Cerebellar cortex (tissue), 1 donor: ENCODE data around the gene MITF.
"Not testable (repeated sequence)": the region's sequence is repeated elsewhere in the genome, so short reads cannot be mapped to it uniquely, and the experiment has no call there.

Experiments used
- DNase-seq: peaks from one replicate; pipeline ENCODE4 v3.0.0-alpha.2; 2015; ENCODE audit warnings: low spot score

Gene MITF

DNA sequence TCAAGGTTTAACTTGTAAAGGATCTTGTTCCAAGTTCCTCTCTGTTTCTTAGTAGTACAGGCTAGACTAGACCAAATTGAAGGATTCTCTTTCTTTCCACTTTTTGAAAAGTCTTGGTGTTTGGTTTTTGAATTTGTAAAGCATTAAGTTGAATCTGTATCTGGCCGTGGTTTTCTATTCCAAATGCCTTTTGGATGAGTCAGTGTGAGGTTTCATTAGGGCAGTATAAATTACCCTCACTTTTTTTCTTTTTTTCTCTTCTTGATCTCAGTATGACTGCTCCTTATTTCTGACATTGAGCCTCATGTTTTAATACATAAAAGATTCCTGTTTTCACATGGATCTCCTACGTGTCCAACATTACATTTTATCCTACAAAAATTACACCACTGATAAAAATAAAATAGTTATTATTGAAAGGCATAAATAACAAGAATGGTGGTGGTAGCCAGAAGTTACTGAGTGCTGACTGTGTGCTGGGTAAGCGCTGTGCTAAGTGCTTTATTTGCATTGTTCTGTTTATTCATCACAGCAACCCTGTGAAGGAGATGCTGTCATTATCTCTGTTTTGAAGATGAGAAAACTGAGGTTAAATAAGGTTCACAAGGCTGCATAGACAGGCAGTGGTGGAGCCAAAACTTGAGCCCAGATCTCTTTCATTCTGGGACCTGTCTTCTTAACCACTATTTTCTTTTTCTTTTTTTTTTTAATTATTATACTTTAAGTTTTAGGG, 48.3 kb downstream of the MITF start:
- DNase-seq = no peak

DNA sequence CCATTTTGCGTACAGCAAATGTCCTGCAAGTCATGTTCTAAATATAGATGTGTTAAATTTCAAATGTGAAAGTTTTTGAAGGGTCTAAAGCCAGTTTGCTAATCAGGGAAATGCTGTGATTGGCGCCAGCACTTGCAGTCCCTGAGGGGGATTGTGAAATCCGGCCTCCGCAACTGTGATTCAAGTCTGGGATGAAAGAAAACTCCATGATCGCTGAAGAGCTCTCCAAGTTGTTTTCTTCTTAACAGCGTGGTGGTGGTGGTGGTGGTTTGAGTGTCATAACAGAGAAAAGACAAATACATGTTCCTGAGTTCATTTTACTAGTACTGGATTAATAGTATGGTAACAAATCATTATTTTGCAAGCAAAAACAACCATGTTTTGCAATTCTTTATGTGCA, 51.8 kb downstream of the MITF start:
- peak; percentile 47 for DNase-seq

DNA sequence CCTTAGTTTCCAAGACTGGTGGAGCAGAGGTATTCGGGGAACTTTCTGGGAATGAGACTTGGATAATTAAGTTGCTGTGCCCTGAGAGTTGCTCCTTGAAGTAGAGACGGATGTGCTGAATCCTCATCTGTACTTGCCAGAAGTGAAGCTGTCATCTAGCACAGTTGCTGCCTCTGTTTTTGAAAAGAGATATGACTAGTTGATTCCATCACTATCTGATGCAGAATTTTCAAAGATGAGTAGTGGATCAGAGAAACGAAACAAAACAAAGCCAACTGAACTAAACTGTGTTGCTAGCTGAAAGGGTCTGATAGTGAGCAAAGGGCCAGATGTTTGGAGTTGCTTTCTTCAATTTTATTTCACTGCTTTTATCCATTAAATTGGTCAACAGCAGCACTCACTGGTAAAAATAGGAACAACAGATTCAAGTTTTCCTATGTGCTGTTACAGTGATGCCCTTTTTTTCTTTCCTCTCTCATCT, 52.7 kb downstream of the MITF start:
- peak; percentile 60 for DNase-seq

DNA sequence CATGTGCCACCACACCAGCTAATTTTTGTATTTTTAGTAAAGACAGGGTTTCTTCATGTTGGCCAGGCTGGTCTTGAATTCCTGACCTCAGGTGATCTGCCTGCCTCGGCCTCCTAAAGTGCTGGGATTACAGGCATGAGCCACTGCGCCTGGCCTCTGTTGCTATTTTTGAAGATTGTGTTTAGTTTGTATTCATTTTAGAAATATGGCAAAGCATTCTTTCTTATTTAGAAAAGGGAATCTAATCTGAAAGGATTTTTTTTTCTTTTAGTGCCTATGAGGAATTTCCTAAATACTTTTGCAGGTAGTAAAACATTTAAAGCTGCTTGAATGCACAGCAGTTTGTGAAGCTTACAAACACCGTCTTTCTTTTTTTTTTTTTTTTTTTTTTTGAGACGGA, 56.9 kb downstream of the MITF start:
- DNase-seq = not testable (repeated sequence)

DNA sequence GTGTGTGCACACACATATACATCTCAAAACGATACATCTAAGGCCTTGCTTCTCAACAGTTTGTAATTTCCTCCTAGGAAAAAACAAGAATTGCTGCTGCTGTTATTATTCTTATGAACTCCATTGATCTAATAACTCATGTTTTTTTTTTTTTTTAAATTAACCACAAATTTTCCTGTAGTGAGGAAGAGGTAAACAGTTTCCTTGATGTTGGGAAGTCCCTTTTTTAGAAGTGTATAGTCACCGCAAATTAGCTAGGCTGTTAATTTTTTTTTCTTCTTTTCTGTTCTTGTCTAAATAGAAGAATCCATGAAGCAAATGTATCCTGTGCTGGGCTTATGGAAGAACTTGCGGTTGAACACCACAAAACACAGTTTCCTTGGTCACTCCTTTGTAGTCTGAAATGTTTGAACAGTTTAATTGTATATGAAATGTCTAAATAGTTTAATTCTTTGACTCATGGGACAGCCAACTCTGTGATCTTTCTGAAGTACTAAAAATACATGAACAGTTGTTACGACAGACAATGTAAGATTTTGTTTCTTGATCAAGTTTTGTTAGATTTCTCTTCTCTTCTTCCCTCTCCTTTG, 64.5 kb downstream of the MITF start:
- DNase-seq = no peak

DNA sequence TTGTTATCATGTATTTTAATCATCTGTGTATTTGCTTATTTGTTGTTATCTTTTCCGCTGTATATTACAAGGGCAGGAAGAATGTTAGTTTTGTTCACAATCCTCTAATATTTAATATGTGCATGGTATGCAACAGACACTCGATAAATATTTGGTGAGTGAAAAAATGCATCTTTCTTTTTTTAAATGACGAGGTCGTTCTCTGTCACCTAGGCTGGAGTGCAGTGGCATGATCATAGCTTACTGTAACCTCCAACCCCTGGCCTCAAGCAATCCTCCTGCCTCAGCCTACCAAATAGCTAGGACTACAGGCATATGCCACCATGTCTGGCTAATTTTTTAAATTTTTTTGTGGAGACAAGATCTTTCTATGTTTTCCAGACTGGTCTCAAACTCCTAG, 66.2 kb downstream of the MITF start:
- DNase-seq = no peak

DNA sequence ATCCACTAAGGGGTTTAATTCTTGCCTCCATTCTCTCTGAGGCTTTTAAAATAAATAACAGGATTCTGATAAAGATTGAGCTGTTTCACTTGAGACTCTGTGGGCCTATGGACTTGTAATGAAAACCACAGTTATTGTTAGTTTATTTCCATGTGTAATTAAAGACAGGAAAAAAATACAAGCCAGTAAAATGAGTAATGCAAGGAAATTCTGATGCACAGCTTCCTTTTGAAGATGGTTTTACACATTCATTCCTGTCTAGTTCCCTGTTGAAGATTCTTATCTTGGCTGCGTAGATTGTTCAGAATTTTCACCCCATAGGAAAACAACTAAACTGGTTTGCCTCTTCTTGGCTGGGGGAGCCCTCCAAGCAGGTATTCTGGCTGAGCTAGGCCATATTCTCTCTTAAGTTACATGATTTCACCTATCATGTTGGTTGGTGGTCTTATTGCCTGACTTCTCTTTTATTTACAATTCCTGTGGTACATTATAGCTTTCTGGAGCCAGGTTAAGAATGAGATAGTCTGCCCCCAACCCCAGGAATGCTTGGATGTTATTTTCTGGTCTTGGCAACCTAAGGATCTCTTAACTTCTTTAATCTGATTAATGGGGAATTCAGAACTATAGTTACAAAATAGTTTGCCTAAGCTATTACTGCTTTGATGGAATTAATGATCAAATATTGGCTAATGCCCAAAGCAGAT, 67.6 kb downstream of the MITF start:
- DNase-seq = no peak

DNA sequence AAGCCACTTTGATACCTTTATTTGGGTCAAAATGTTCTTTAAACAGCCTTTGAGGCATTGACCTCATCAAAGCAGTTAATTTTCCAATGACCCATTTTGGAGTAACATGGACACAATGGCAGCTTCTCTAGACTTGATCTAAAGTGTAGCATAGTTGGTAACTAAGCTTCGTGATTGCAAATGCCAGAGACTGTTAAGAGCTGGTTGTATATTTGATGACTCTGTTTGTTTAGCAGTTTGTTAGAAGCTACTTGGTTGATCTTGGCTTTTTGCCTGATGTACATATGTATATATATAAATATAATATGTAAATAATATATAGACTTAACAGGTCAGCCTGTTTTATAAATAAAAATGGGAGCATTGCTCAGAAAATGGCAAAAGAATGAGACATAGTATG, 68.4 kb downstream of the MITF start:
- no peak for DNase-seq

DNA sequence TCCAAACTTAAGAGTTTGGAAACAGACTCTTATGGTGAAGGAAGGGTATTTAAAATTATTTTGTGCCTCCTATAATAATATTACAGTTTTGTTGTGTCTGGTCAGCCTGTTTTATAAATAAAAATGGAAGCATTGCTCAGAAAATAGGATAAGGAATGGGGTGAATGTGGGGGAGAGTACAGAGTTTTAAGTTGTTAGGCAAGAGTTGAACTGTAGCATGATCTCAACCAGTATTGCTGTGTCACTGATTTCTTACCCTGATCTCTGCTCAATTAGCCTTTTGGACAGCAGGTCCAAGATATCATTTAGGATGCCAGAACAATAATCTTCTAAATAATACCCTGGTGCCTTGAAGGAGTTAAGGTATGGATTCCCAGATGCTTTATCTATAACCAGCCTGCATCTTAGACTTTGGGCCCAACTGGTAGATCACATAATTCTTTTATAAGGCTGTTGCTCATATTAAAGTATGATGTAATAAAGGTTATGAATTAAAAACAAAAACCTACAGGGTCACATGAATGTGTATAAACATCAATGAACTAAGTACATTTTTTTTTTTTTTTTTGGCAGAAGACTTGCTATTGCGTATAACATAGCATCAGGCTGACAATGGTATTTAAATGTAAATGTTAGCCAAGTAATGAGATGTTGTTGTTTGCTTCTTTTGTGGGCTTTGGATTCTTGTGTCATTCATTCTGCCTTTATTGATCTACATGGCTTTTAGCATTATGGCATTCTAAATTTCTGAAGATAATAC, 70.0 kb downstream of the MITF start:
- DNase-seq = no peak

DNA sequence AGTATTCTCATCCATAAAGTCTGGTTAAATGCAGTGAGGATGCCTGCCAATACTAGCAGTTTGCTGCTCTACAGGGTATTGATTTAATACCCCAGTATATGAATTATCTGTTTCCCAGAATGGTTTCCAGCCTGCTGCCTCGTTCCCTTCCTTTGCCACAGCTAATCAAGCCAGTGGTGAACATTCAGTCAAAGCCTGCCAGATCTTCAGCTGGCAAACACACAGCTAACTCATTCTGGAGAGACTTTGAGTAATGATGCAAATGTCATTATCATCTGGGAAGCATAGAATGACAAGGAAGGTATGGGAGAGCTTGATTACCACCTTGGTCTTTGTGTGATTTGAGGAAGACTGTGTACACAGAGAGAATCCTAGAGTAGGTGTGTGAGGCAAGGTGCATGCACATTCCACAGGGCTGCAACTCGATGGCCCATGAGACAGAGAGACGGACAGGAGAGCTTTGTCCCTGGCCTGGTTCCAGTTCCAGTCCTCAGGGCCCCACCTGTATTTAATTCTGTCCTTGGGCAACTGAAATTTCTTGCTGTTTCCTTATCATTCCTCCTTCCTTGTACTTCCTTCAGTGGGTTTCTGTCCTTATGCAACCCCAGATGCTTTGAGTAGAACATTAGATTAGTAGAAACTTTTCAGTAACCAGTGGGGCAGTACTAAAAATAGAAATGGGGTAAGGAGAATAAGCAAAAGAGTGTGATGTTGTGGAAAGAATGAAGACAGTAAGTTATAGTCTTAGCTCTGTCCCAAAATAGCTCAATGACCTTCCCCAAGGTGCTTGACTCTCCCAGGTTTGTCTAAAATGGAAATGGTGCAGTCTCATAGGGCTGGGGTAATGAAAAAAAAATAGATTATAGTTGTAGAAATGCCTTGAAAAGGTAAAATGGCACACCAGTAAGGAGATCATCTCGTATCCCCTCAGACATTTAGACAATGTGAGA, 72.5 kb downstream of the MITF start:
- DNase-seq = no peak

DNA sequence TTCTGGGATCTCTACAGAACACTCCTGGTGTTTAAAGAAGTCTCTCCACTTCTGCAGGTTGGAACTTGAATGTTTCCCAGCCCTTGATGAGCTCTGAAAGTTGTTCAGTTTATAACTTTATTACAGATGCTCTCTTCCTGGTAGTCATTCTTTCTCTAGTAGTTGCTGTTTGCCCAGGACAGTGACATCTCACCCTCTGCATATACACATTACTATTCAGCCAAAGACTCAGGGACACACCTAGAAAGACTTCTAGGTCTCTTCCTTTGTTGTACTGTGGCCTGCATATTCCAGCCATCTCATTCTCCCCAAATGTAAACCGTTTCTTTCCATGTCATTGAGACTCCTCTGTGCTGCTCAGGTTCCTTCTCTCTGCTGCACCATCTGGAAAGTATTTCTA, 76.7 kb downstream of the MITF start:
- DNase-seq = no peak

DNA sequence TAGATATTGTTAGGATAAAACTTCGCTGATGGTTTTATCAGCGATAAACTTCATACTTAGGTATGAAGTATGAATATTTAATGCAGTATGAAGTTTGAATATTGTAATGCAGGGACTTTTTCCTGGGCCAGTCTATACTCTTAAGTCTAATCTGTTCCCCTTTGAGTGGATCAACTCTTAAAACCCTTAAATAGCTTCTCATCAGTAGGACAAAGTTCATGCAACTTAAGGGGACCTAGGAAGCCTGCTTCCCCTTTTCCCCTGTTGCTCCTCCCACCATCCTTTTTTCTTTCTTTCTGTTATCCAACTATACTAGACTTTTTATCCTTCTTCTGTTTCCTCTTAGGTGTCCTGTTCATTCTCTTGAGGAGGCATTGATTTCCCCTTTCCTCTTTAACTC, 78.7 kb downstream of the MITF start:
- no peak for DNase-seq

DNA sequence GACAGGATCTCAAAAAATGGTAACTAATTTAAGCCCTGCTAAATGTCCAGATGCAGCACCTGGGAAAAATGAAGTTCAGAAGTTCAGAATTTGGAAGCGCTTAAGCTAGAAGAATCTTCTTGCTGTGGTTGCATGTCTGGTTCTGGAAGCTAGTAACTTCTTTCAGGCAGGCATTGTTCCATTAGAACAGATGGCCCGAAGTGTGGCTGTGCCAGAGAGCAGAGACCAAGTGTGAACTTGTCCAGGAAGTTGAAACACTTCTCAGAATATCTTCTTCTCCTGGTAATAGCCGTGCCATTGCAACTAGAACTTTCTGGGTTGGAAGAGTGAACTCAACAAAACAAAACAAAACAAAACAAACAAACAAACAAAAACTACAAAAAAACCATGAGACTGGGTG, 80.0 kb downstream of the MITF start:
- DNase-seq = peak; percentile 43

DNA sequence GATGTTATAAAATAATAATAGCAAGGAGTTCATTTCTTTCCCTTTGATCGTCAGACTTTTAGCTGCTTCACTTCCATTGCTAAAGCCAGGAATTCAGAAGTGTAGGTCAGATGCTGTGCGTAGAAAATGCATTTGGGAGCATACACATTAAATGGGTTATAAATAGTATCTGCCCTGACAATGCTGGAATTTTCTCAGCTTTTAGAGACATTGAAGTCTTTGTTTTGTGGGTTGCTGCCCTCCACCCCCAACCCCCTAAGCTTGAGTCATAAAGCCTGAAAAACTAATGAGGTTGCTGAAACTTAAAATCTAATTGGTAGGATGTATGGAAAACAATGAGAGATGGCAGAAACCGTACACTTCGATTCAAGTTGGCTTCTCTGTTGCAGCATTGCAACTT, 81.9 kb downstream of the MITF start:
- no peak for DNase-seq

DNA sequence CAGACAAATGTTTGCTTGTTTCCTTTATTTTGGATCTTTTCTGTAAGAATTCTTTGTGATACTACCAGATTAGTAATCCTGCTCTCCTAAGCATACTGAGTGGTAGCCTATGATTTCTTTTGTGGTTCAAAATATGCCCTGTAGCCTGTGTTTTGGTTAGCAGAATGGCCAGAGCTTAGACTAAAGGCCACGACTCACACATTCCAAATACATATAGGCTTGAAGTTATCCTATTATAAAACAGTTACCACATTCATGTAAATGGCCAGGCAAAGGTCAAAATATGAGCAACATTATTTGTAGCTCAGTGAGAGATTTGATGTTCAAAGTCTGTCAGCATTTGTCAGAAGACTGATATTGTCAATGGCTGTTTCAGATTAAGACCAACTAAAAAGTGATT, 84.5 kb downstream of the MITF start:
- no peak for DNase-seq

DNA sequence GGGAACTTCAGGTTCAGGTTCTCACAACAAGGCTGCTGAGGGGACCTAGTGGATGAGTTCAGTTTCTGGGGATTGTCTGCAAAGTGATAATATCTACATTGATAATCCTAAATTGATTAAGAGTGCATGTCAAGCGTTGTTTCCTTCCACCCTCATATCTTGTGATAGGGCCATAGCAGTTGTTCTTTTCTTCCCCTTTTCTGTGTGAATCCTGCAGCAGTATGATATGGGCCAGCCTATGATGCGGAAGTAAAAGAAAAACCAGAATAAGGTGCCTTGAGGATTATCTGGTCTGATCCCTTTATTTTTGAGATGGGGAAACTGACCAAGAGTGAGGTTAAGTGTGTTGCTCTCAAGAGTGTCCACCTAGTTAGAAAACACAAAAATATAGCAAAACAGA, 86.2 kb downstream of the MITF start:
- no peak for DNase-seq

DNA sequence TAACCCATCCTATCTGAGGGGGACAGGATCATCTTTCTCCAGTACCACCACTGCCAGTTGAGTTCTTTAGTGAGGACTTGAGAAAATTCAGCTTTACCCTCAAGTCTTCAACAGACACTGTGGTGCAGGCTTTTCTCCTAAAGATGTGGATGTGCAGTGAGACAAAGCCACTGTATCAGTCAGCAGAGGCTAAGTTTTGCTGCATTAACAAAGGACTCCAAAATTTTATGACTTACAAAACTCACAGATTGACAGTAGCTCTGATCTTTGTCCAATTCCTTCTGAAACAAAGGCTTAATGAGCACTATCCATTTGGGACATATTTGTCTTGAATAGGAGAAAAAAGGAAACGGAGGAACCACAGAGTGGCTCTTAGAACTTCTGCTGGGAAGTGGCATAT, 87.9 kb downstream of the MITF start:
- DNase-seq = no peak

DNA sequence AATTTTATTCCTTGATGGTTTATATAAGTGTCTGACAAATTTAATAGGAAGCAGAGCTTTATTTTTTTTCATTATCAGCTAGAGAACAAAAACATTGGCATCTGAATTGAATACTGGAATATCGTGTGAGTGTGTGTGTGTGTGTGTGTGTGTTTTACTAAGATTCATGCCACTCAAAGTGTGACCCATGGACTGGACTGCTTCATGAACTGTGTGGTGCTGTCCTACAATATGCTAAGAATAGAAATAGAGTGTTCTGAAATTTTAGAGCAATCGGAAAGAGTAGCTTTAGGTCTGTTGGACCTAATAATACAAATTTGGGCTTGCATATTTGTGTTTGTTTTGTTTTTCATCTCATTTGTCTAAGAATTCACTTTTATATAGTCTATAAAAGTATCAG, 89.6 kb downstream of the MITF start:
- no peak for DNase-seq

DNA sequence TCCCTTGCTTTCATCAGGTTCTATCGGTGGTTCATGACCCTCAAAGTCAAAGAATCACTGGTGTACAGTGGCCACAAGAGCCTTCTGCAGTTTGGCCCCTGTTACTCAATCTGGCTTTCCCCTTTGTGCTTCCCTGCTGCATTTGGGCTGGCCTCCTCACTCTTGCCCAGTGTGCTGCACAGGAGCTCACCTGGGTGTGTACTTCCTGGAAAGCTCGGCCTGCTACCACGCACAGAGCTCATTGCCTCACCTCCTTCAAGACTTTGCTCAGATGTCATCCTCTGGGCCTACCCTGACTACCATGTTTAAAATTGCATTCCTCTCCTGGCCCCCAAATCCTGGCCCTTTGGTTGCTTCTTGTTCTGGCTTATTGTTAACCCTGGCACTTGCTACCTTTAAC, 90.9 kb downstream of the MITF start:
- no peak for DNase-seq

DNA sequence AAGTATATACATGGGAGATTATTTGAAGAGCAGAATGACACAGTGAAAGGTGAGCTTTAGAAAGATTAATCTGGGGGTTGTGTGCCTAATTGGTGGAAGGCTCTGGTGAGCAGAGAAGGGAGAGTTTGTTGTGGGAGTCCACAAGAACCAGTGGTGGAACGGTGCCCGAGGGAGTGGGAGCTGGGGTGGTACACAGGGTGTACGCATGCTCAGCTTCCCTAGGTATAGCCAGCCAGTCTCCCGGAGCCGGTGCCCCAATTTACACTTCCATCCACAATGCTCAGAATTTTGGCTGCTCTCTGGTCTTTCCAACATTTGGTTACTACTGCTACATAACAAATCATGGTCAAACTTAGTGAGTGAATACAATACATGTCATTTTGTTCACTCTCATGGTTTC, 92.5 kb downstream of the MITF start:
- no peak for DNase-seq

DNA sequence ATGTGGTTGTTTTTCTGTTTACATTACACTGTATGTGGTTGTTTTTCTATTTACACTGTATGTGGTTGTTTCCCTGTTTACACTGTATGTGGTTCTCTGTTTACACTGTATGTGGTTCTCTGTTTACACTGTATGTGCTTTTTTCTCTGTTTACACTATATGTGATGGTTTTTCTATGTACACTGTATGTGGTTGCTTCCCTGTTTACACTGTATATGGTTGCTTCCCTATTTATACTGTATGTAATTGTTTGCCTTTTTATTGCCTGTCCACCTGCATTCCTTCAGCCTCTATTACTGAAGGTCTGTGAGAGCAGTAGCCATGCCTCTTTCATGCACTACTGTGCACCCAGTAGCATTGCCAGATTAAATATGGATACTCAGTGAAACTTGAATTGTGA, 94.3 kb downstream of the MITF start:
- DNase-seq = no peak

DNA sequence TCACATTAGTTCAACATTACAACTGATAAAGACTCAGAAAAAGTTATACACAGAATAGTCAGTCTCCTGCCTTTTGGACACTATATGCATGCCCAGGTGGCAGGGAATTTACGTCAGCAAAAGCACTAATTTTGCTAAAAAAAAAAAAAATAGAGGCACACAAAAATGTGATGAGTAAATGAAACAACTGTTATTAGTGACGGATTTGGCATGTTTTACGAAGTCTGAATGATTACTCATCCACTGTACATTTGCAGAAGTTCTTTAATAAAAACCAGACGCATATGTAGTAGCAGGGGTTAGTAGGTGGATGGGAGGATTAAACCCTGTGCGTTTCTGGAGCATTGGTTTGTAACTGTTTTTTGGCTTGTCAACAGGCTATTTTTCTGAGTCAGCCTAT, 99.0 kb downstream of the MITF start:
- DNase-seq = no peak
